Amygdala (tissue), 56 donors: ENCODE data around the gene LCAT.
"Not testable (repeated sequence)": the region's sequence is repeated elsewhere in the genome, so short reads cannot be mapped to it uniquely, and the experiment has no call there.

Source experiments
- DNase-seq, 56 donors: peaks; one replicate each; lab custom pipeline; 2025; lab: John Stamatoyannopoulos, UW

The LCAT gene

DNA sequence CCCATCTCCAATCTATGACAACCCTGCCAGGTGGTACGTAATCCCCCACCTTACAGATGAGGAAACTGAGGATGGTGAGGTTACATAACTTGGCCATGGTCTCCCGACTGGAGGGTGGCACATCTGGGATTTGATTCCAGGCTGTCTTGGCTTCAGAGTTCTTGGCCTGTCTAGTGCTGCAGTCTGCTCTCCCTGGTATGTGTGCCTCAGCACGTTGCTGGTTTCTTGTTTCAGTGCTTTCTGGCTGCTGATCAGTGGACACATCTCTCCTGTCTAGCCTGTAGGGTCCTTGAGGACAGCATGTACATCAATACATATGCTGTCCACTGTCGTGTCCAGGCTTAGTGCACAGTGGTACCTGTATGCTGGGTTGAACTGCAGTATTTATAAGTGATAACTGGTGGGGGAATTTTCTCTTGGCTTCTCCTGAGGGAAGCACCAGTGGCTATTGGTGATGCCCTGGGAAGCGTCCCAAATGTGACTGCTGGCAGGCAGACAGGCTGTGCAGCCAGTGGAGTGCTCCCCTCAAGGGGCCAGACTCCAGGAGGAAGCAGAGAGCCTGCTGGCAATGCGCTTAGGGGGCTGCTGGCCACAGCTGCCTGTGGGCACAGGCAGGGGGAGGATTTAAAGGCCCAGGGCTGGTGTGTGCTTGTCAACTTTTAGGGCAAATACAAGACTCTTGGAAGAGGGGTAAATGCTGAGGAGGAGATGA, 26.6 kb downstream of the LCAT start:
- peak in 42 of 56 donors; percentile 19 to 85 (median 48) for DNase-seq

DNA sequence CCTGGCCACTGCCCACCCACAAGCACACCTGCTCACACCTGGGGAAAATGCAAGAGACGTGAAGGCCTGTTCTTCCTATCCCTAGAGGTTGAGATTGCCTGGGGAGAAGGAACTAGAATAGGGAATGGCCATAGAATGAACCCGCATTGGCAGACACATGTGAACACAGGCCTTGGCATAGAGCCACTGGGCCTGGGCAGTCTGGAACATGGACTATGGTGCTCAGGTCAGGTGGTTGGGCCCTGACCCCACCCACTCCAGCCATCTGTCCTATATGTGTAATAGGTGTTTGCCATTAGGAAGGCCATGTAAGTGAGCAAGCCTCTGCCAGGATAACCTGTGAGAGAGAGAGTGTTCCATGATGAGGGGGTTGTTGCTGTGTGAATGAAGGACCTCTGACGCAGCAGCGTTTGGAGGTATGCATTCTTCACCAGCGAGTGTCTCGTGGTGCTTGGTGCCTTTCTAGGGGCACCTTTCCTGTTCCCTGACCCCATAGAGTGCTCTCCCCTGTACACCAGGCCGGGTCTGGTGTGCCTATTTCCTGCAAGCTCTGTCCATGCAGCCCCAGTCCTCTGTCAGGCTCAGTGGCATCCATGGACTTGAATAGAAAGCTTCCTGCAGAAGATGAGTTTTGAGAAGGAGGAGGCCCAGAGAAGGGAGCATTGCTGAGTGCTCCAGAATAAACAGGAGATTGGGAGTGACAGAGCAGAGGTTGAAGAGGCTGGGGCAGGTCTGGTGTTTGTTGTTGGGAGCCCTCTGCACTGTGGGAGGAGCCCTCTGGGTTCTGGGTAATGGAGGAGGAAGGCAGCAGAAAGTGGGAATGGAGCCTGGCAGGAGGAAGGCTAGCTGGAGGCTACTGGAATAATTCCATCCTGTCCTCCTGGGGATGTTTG, 27.8 kb downstream of the LCAT start:
- peak in 1 of 56 donors; percentile 27 for DNase-seq

DNA sequence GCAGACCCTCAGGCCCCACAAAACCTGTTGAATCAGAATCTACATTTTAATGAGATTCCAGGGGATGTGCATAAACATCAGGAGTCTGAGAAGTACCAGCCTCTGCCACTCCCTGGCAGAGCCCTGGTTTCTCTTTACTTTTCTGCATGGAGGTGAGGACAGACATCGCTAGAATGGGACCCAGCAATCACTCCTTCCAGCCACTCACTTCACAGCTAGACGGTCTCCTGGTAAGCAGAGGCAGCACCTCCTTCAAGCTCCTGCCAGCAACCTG, 28.5 kb downstream of the LCAT start:
- not testable (repeated sequence) for DNase-seq

DNA sequence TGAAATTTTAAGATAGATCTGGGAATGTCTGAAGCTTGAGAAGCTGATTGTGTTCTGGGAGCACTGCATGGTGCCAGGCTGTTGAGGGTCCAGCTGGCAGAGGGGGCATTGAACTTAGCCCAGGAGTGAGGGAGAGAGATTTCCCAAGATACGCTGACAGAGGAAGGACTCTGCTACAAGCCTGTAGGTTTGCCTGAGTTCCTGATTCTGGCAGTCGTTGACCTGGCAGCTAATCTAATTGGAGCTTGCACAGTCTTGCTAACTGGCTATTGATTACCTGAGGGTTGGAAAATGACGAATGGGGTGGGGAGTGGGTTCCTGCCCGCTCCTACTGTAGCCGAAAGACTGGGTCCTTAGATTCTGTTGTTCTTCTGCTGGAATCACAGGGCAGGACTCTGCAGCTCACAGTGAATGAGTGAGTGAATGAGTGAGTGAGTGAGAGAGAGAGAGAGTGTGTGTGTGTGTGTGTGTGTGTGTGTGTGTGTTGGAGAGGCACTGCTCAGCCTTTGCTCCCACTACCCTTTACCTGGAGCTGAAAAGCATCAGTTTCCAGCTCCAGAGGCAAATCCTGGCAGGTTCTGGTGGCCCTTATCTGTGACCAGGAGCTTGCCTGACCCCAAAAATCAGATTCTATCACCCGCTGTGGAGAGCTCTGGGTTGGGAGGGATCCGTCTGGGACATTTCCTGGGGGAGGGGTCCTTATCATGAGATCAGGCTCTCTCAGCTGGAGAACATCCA, 29.0 kb downstream of the LCAT start:
- DNase-seq = no peak

DNA sequence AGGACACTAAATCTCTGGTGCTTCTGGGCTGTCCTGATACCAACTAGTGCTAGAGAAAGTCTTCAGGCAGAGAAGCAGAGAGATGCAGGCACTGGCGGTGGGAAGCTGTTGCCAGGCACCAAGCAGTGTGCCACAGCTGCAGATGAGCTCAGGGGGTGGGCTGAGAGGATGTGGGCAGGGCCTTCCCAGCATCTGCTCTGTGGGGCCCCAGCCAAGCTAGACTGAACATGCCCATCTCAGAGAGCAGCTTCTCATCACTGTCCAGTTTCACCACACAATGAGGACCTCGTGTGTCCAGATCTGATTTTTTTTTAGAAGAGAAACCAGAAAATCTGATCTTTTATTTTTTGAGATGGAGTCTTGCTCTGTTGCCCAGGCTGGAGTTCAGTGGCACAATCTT, 33.8 kb downstream of the LCAT start:
- DNase-seq = peak in 50 of 56 donors; percentile 22 to 96 (median 78)

DNA sequence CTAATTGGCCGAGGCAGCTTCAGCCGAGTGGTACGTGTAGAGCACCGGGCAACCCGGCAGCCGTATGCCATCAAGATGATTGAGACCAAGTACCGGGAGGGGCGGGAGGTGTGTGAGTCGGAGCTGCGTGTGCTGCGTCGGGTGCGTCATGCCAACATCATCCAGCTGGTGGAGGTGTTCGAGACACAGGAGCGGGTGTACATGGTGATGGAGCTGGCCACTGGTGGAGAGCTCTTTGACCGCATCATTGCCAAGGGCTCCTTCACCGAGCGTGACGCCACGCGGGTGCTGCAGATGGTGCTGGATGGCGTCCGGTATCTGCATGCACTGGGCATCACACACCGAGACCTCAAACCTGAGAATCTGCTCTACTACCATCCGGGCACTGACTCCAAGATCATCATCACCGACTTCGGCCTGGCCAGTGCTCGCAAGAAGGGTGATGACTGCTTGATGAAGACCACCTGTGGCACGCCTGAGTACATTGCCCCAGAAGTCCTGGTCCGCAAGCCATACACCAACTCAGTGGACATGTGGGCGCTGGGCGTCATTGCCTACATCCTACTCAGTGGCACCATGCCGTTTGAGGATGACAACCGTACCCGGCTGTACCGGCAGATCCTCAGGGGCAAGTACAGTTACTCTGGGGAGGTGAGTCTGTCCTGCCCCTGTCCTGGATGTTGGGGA, 34.7 kb downstream of the LCAT start:
- no peak for DNase-seq

DNA sequence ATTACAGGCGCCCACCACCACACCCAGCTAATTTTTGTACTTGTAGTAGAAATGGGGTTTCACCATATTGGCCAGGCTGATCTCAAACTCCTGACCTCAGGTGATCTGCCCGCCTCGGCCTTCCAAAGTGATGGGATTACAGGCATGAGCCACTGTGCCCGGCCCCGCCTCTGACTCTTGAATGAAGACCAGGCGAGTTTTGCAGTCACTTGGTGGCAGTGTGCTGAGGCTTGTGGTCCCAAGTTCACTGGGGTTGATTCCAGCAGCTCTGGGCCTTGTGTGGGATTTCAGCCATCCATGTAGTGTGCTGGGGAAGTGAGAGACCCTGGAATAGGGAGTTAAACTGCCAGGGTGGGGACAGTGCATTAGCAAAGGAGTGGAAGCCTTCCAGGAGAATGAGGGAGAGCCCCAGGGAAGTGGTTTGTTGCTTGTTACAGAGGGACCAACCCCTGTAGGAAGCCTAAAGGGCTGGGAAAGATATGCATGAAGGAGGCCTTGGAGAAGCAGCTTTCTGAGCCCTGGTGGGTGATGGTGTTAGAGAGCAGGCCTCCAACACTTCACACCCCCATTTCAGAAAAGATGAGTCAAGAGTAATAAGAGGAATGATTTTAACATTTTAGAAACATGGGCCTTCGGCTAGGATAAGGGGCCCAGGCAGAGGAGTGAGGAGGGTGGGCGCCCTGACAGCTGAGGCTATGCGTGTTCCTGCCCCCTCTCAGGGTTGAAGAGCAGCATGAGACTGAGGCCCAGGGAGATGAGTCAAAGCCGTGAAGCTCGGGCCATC, 36.3 kb downstream of the LCAT start:
- no peak for DNase-seq

DNA sequence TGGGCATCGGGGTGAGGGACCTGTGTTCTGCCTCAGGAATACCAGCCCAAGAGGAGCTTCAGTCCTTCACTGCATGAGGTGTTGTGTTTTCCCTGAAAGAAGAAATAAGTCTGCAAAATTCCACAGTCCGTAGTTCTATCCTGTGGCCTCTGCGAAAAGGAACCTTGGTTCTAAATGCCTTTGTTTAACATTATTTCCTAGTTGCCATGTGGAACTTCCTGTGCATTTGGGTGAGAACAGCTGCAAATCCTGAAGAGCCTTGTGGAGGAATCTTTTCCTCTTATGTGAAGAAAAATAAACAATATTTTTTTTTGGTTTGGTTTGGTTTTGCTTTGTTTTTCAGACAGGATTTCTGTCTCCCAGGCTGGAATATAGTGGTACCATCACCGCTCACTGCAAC, 41.1 kb downstream of the LCAT start:
- no peak for DNase-seq

DNA sequence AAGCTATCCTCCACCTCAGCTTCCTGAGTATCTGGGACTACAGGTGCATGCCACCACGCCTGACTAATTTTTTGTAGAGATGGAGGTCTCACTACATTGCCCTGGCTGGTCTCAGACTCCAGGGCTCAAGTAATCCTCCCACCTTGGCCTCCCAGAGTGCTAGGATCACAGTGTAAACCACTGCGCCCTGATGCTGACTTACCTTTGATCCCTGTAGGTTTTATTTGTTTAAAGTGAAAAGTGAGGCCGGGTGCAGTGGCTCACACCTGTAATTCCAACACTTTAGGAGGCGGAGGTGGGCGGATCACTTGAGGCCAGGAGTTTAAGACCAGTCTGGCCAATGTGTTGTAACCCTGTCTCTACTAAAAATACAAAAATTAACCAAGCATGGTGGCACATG, 42.2 kb downstream of the LCAT start:
- no peak for DNase-seq

DNA sequence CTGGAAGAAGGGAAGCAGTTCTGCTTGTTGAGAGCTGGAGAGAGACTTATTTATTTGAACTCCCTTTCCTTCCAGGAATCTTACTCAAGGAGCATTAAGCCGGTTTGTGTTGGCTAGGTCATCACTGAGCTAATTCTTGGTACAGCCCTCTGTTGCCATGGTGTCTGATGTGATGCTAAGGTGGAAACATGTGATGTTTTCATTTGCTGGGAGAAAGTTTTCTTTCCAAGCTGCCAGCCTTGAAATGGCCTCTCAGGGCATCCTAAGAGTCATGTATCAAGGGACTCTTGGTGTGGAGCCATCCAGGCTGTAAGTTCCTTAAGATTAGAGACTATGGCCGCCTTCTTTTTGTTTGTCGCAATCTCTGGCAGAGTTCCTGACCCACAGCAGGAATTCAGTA, 46.7 kb downstream of the LCAT start:
- peak in 12 of 56 donors; percentile 8 to 36 (median 16) for DNase-seq

DNA sequence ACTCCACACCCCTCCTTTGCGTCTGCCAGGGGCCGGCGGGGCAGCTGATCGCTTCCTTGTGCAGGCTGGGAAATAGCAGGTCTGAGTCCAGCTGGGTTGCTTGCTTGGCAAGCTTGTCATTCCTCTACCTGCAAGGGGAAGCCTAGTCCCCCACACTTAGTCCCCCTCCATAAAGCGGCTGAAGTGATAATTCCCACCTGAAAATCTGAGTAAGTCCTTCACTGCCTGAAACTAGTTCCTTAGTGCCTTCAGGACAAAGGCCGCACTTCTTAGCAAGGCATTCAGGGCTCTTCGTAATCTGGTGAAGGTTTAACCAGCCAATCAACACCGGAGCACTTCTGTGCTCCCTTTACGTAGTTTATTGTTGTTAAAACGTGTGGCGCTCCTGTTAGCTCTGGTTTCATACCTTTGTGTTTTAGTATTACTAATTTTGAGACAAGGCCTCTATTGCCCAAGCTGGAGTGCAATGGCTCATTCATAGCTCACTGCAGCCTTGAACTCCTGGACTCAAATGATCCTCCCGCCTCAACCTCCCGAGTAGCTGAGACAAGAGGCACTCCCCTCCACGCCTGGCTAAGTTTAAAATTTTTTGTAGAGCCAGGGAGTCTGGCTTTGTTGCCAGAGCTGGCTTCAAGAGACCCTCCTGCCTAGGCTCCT, 50.0 kb downstream of the LCAT start:
- peak in 1 of 56 donors; percentile 35 for DNase-seq

DNA sequence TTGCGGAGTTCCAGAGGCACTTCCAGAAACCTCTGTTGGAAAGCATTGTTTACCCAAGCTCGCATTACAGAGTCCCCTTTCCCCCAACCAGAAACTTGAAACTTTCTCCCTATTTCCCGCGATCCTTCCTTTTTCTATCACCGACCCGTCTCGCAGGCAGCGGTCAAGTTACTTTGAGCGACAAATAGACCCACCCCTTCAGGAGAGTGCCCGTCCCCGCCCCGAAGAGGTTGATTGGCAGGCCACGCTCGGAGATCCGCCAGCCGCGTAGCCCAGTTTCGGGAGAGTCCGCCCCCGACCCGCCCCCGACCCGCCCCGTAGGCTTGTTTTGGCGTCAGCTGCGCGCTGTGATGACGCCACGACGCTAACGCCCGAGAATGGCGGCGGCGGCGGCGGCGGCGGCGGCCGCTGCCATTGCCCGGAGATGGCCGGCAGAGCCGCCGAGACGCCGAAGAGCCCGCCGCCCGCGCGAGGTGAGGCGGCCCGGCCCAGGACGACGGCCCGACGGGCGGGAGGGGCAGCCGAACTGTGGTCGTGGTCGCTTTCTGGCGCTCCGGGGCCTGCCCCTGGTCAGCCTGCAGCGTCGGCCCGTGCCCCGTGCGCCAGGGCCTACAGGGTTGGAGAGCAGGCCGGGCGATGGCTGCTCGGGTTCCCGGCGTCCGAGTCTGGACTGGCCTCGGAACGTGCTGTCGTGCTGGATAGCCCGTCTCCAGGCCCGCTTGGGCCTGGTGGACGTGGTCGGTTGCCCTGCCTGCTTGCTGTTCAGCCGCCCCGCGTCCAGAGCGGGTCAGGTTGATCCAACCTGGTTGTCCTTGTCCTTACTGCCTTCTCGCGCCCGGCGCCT, 50.8 kb downstream of the LCAT start, which contains the start of gene PSKH1:
TSS of gene PSKH1 (plus strand) at position 356 of the 844 bp plus-strand sequence. CDS start 15,496 bp downstream, outside the sequence.
- DNase-seq = peak; percentile 31 to 98 (median 94)

DNA sequence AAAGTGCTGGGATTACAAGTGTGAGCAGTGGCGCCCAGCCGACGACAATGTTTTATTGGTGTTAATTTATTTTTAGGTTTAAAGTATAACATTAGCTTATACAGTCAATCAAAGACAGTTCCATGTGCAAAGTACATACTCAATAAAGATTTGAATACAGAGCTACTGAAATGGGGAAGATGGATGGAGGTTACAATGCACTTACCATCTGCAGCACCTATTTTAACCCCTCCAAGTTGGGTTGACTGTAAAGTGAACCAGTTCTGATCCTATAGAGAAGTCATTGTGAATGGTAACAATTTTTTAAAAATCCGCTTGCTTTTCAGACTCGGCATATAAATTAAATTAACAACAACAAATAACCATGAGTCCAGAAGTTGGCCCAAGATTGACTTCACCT, 51.5 kb downstream of the LCAT start:
- no peak for DNase-seq
